Measurements from ENCODE around the gene UNC119. TPM values are rescaled to one million over a fixed set of nuclear protein-coding genes. Genes with fewer than 3 reads are reported as not detected.
A peak's percentile ranks its signal among the peaks of the same experiment; 100 is the strongest.

UNC119 gene
- total RNA-seq, 2 experiments from 2014 or later = 14.2 to 14.9 TPM

DNA sequence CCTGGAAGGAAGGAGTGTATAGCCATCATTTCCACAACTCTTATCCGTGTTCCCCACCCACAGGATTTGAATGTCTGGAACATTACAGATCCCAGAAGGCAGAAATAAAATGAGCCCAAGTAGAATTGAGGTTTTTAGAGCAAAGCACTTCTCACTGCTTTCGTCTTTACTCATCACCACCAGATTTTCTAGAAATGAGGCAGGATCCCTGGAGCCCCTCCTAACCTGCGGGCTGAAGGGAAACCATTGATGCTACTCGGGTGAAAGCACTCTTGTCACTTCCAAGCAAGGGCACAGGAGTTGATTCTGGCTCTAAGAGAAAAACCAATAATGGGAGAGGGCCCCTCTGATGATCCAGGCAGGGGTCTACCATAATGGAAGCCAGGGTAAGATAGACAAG is 27.1 kb upstream of the UNC119 start:
- no peak for DNase-seq (ENCODE audit: low spot score)
- intact Hi-C loops (cut with micrococcal nuclease; ENCODE audit: unreplicated experiment) = no loop called here

DNA sequence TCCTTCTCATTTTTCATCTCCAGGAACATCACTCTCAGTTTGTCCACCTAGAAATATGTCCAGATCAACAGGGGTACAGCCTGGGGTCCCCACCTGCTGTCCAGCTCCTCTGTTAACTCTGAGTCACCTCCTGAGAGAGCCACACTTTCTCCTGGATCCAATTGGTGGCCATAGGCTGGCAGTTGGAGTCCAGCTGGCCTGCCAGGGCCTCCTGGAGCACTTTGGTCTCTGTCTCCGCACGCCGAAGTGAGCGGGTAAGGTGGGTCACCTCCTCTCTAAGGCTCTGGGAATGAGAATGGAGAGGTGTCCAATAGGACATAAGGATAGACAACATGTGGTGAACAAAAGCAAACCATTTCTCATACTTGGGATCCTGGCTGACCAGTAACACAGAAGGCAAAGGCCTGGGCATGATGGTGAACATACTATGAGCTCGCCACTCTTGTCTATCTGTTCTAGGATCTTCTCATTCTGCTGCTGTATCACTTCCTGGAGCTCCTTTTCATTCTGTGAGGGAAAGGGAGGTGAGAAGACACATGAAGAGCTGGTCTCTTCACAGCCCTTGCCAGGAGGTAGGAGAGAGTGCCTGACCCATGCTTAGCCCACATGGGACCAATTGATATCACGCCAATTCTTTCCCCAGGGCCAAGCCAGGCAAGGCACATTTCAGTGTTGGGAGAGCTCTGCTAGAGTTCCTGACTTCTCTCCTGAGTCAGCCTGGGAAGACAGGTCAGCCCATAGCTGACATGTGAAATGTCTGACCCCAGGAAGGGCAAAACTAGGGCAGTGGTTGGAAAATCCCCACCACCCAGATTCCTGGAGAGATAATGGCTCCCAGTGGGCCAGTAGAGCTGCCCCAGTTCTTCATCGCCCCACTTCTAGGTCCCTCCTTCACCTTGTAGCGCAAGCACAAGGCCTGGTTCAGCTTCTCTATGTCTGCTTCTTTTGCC is 26.1 kb upstream of the UNC119 start:
- intact Hi-C loops (cut with micrococcal nuclease; ENCODE audit: unreplicated experiment) = no loop called here
- H3K9me2 ChIP-seq (ENCODE audit: insufficient read depth, low read length) = no peaks in the 10 kb centered on the region
- H3K4me1 ChIP-seq (ENCODE audit: insufficient read depth, low read length, poor library complexity, severe bottlenecking) = peaks cover 7% of the 10 kb centered on the region
- ChIA-PET POLR2A (no interaction called here), CTCF (ENCODE audit: unreplicated experiment) (no interaction called here)
- no TSS peak for BruUV-seq (replicated peaks)
- peak overlapping the region; percentile 58 for H3K27ac ChIP-seq (ENCODE audit: low read depth, low read length, poor library complexity, severe bottlenecking)
- TF ChIP-seq, protein P1, sequence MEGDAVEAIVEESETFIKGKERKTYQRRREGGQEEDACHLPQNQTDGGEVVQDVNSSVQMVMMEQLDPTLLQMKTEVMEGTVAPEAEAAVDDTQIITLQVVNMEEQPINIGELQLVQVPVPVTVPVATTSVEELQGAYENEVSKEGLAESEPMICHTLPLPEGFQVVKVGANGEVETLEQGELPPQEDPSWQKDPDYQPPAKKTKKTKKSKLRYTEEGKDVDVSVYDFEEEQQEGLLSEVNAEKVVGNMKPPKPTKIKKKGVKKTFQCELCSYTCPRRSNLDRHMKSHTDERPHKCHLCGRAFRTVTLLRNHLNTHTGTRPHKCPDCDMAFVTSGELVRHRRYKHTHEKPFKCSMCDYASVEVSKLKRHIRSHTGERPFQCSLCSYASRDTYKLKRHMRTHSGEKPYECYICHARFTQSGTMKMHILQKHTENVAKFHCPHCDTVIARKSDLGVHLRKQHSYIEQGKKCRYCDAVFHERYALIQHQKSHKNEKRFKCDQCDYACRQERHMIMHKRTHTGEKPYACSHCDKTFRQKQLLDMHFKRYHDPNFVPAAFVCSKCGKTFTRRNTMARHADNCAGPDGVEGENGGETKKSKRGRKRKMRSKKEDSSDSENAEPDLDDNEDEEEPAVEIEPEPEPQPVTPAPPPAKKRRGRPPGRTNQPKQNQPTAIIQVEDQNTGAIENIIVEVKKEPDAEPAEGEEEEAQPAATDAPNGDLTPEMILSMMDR (conservative IDR thresholded peaks at IDR 0.05; ENCODE audit: low read length) = no peak
- TF ChIP-seq EZH2phosphoT487 (IDR thresholded peaks at IDR 0.05; ENCODE audit: borderline replicate concordance, low read depth, low read length) = no peak
- H3K36me3 ChIP-seq (ENCODE audit: insufficient read depth, low read length) = peaks cover 83% of the 10 kb centered on the region
- no peaks in the 10 kb centered on the region for H3K79me2 ChIP-seq (ENCODE audit: insufficient read depth, low read depth, low read length)
- H3K9me3 ChIP-seq (ENCODE audit: low read length) = no peaks in the 10 kb centered on the region
- no peaks in the 10 kb centered on the region for H4K20me1 ChIP-seq (ENCODE audit: insufficient read depth, low read length)
- no peak overlapping the region for H3K4me3 ChIP-seq (ENCODE audit: low read depth, low read length, poor library complexity, severe bottlenecking)
- H3K4me2 ChIP-seq (ENCODE audit: low read length) = no peak overlapping the region
- no peak for DNase-seq (ENCODE audit: low spot score)
- no peak overlapping the region for H2AFZ ChIP-seq (ENCODE audit: low read length)

More for the DNA sequence above, 27.1 kb upstream of the UNC119 start:
- H3K9me2 ChIP-seq (ENCODE audit: insufficient read depth, low read length) = no peaks in the 10 kb centered on the region
- peaks cover 88% of the 10 kb centered on the region for H3K36me3 ChIP-seq (ENCODE audit: insufficient read depth, low read length)
- BruUV-seq (replicated peaks) = no TSS peak
- no peak overlapping the region for H3K4me3 ChIP-seq (ENCODE audit: low read depth, low read length, poor library complexity, severe bottlenecking)
- H3K4me2 ChIP-seq (ENCODE audit: low read length) = no peak overlapping the region
- POLR2A ChIA-PET = no interaction called here
- peaks cover 7% of the 10 kb centered on the region for H3K4me1 ChIP-seq (ENCODE audit: insufficient read depth, low read length, poor library complexity, severe bottlenecking)
- no peak overlapping the region for H2AFZ ChIP-seq (ENCODE audit: low read length)
- no peak for TF ChIP-seq EZH2phosphoT487 (IDR thresholded peaks at IDR 0.05; ENCODE audit: borderline replicate concordance, low read depth, low read length)
- TF ChIP-seq, protein P1 (conservative IDR thresholded peaks at IDR 0.05; ENCODE audit: low read length) = no peak
- H3K79me2 ChIP-seq (ENCODE audit: insufficient read depth, low read depth, low read length) = no peaks in the 10 kb centered on the region
- CTCF ChIA-PET (ENCODE audit: unreplicated experiment) = no interaction called here
- H4K20me1 ChIP-seq (ENCODE audit: insufficient read depth, low read length) = no peaks in the 10 kb centered on the region
- H3K27ac ChIP-seq (ENCODE audit: low read depth, low read length, poor library complexity, severe bottlenecking) = no peak overlapping the region
- no peaks in the 10 kb centered on the region for H3K9me3 ChIP-seq (ENCODE audit: low read length)

DNA sequence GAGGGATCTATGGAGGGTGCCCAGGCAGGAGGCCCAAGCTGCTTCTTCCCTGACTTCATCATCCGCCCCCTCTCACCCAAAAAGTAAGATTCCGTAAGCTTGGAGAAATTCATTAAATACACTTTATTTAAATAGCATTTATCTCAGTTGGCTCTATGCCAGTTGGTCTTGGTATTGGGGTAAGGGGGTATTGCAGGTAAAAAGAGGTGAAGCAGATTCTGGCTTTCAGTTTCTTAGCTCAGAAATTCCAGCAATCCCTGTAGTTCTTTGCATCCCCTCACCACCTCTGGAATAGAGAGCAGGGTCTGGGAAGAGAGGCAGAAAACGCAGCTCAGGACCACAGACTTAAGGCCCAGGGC is 25.0 kb upstream of the UNC119 start:
- H3K4me3 ChIP-seq (ENCODE audit: low read depth, low read length, poor library complexity, severe bottlenecking) = no peak overlapping the region
- BruUV-seq (replicated peaks) = no TSS peak
- peak overlapping the region; percentile 50; the same call in 1 of the 2 replicates for H3K4me2 ChIP-seq (ENCODE audit: low read length)

More for the DNA sequence above, 25.0 kb upstream of the UNC119 start:
- Histone ChIP-seq H3K79me2 (ENCODE audit: insufficient read depth, low read depth, low read length) (no peaks in the 10 kb centered on the region), H3K9me3 (ENCODE audit: low read length) (no peaks in the 10 kb centered on the region), H2AFZ (ENCODE audit: low read length) (no peak overlapping the region), H3K9me2 (ENCODE audit: insufficient read depth, low read length) (no peaks in the 10 kb centered on the region), H4K20me1 (ENCODE audit: insufficient read depth, low read length) (no peaks in the 10 kb centered on the region), H3K4me1 (ENCODE audit: insufficient read depth, low read length, poor library complexity, severe bottlenecking) (peaks cover 11% of the 10 kb centered on the region), H3K27ac (ENCODE audit: low read depth, low read length, poor library complexity, severe bottlenecking) (peak overlapping the region; percentile 58), H3K36me3 (ENCODE audit: insufficient read depth, low read length) (peaks cover 73% of the 10 kb centered on the region)
- POLR2A ChIA-PET = interaction anchor here (0.9 to 1.6 kb wide), 4 partner anchors 9 to 67 kb away, joined by 3 to 13 read pairs (median 6); no protein-coding TSS in a partner anchor
- intact Hi-C loops (cut with micrococcal nuclease; ENCODE audit: unreplicated experiment) = no loop called here
- CTCF ChIA-PET (ENCODE audit: unreplicated experiment) = interaction anchor here (0.9 to 1.3 kb wide), 2 partner anchors 21 to 70 kb away, joined by 3 to 5 read pairs; no protein-coding TSS in a partner anchor
- no peak for DNase-seq (ENCODE audit: low spot score)
- no peak for TF ChIP-seq EZH2phosphoT487 (IDR thresholded peaks at IDR 0.05; ENCODE audit: borderline replicate concordance, low read depth, low read length)
- TF ChIP-seq, protein P1 (conservative IDR thresholded peaks at IDR 0.05; ENCODE audit: low read length) = no peak

All from OCI-LY7 (cell line).